MM.1S (cell line): ENCODE measurements around the gene PLXNA4.

Experiments used
- DNase-seq: peaks from one replicate; pipeline ENCODE4 v3.0.0-alpha.2; 2015
- H2AFZ ChIP-seq: fragments of 300-600 bp; sonication (generic); 2 replicates; pipeline ENCODE4 v1.6.0; 2016; ENCODE audit warnings: antibody characterized with exemption, low read length
- H3F3A ChIP-seq: fragments of 300-600 bp; sonication (generic); 2 replicates; pipeline ENCODE4 v1.6.1; 2016; ENCODE audit warnings: mild to moderate bottlenecking, antibody characterized with exemption, low read length, moderate library complexity, mixed read lengths; ENCODE audit not compliant: insufficient read depth
- H3K27ac ChIP-seq: fragments of 300-600 bp; sonication (generic); 2 replicates; pipeline ENCODE4 v1.5.1; 2016; ENCODE audit warnings: mild to moderate bottlenecking, low read length
- H3K27me3 ChIP-seq: fragments of 300-600 bp; sonication (generic); replicated peaks from 2 replicates; pipeline ENCODE4 v1.6.0; 2016; ENCODE audit warnings: low read length; ENCODE audit not compliant: insufficient read depth
- H3K36me3 ChIP-seq: fragments of 300-600 bp; sonication (generic); replicated peaks from 2 replicates; pipeline ENCODE4 v1.6.1; 2016; ENCODE audit warnings: mild to moderate bottlenecking, low read length, mixed read lengths; ENCODE audit not compliant: insufficient read depth
- H3K4me1 ChIP-seq: fragments of 300-600 bp; sonication (generic); 2 replicates; pipeline ENCODE4 v1.6.1; 2016; ENCODE audit warnings: low read length, mixed read lengths
- H3K4me2 ChIP-seq: fragments of 300-600 bp; sonication (generic); 2 replicates; pipeline ENCODE4 v1.6.0; 2016; ENCODE audit warnings: low read depth, low read length
- H3K4me3 ChIP-seq: fragments of 300-600 bp; sonication (generic); 2 replicates; pipeline ENCODE4 v1.5.1; 2016; ENCODE audit warnings: low read length, mixed read lengths
- H3K79me2 ChIP-seq: fragments of 300-600 bp; sonication (generic); 2 replicates; pipeline ENCODE4 v1.6.1; 2016; ENCODE audit warnings: mixed run types, low read length, mixed read lengths
- H3K9ac ChIP-seq: fragments of 300-600 bp; sonication (generic); 2 replicates; pipeline ENCODE4 v1.6.1; 2016; ENCODE audit warnings: low read length, mixed read lengths
- H3K9me2 ChIP-seq: fragments of 300-600 bp; sonication (generic); replicated peaks from 2 replicates; pipeline ENCODE4 v1.6.1; 2016; ENCODE audit warnings: mild to moderate bottlenecking, low read length, mixed read lengths; ENCODE audit not compliant: insufficient read depth
- H3K9me3 ChIP-seq: fragments of 300-600 bp; sonication (generic); replicated peaks from 2 replicates; pipeline ENCODE4 v1.6.1; 2016; ENCODE audit warnings: mild to moderate bottlenecking, low read length, mixed read lengths; ENCODE audit not compliant: insufficient read depth
- H4K20me1 ChIP-seq: fragments of 300-600 bp; sonication (generic); 2 replicates; pipeline ENCODE4 v1.6.1; 2016; ENCODE audit warnings: mild to moderate bottlenecking, low read length, moderate library complexity, mixed read lengths; ENCODE audit not compliant: insufficient read depth
- CTCF ChIP-seq: fragments of 300-600 bp; sonication (generic); IDR thresholded peaks from 2 replicates; pipeline ENCODE4 v1.5.1; 2016; ENCODE audit warnings: antibody characterized with exemption, low read length, mixed read lengths
- EZH2 ChIP-seq: fragments of 300-600 bp; sonication (generic); optimal IDR thresholded peaks from 2 replicates; pipeline ENCODE3; 2017; ENCODE audit warnings: low read depth, mild to moderate bottlenecking, antibody characterized with exemption, low read length, mixed read lengths
- EZH2phosphoT487 ChIP-seq: fragments of 300-600 bp; sonication (generic); IDR thresholded peaks from 2 replicates; pipeline ENCODE4 v1.6.1; 2018; ENCODE audit warnings: antibody characterized with exemption, low read length

The PLXNA4 gene

DNA sequence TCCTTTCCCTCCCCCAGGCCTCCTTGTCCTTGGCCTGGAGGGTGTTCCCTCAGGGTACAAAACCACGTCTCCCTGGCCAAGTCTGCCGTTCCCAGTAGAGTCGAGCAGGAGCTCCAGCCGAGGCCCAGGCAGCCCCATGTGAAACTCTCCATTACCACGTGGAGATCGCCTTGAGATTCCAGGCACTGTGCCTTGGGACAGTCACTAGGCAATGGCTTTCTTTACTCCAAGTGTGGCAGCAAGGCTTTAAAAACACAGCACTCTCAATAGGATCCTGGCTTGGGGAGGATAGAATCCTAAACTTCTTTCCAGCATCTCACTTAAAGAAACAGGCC is 57.5 kb downstream of the PLXNA4 start:
- Histone ChIP-seq H3K9ac (no peak overlapping the region), H3K27ac (no peak overlapping the region), H3K79me2 (no peaks in the 10 kb centered on the region), H3K9me2 (no peaks in the 10 kb centered on the region), H2AFZ (no peak overlapping the region), H3K4me3 (no peak overlapping the region), H3K4me2 (no peak overlapping the region), H4K20me1 (no peaks in the 10 kb centered on the region), H3K9me3 (no peaks in the 10 kb centered on the region), H3K27me3 (no peaks in the 10 kb centered on the region), H3F3A (no peaks in the 10 kb centered on the region), H3K4me1 (no peaks in the 10 kb centered on the region), H3K36me3 (no peaks in the 10 kb centered on the region)
- DNase-seq = no peak
- TF ChIP-seq EZH2phosphoT487 (no peak), CTCF (no peak), EZH2 (no peak)

DNA sequence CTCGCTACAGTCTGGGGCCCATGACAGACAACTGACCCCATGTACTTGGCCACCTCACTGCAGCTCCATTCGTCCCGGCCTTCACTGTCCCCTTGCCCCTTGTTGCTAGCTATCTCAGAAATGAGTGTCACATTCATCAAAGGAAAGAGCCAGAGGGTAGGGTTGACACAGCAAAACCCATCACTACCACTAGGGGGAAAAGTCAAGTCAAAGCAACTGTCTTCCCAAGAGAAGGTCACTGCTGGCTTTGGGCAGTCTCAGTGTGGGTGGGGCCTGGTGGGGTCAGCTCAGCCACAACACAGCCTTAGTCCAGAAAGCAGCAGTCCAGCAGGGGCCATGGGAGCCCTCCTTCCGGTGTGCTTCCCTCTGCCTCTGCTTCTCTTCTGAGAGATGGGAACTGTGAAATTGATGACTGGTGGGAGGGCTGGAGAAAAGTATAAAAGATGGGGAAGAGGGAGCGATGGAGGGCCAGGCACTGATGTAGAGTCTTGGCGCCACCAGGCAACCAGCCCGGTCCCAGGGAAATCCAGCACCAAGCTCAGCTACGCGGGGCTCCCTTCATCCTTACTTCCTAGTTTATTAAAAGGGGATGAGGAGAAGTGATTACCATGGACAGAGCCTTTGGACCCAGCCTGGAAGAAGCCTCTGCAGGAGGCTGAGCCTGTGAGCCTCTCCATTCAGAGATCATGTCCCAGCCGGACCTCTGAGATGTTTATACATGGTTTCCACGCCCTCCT is 58.0 kb downstream of the PLXNA4 start:
- no peak for DNase-seq
- no peaks in the 10 kb centered on the region for H4K20me1 ChIP-seq
- H3K27me3 ChIP-seq = no peaks in the 10 kb centered on the region

DNA sequence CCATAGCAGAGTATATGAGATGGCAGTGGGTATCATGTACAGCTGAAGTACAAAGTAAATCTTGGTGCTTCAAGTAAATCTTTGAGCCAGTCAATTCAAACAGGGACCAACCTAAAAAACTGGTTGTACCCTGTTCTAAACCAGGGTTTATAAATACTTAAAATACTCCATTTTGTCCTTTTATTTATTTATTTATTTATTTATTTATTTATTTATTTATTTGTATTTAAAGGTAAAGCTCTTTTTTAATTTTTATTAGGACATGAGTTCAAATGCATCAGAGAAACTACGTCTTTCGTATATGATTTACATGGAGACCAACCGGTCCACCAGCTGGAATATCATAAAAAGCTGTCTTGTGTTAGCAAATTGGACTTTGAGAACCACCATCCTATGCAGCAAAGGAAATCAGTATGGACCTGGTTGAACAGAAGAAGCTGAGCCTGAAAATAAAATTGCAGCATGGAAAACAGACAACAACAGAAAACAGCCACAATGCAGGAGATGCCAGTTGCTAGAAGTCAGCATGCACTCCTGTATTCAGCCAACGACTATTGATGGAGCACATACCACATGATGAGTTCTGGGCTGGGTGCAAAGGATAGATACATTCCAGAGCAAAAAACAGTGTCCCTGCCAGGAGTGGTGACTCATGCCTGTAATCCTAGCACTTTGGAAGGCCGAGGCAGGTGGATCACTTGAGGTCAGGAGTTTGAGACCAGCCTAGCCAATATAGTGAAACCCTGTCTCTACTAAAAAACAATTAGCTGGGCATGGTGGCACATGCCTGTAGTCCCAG is 60.0 kb downstream of the PLXNA4 start:
- no peaks in the 10 kb centered on the region for H3K9me3 ChIP-seq
- no peak overlapping the region for H3K27ac ChIP-seq
- H4K20me1 ChIP-seq = no peaks in the 10 kb centered on the region
- no peaks in the 10 kb centered on the region for H3K79me2 ChIP-seq
- no peaks in the 10 kb centered on the region for H3K36me3 ChIP-seq
- H3K4me3 ChIP-seq = no peak overlapping the region
- no peak for DNase-seq
- H3K4me1 ChIP-seq = peaks cover 10% of the 10 kb centered on the region
- H2AFZ ChIP-seq = no peak overlapping the region
- no peaks in the 10 kb centered on the region for H3K27me3 ChIP-seq
- H3K9me2 ChIP-seq = no peaks in the 10 kb centered on the region
- TF ChIP-seq CTCF = no peak
- TF ChIP-seq EZH2phosphoT487 = no peak
- TF ChIP-seq EZH2 = no peak
- no peaks in the 10 kb centered on the region for H3F3A ChIP-seq
- H3K4me2 ChIP-seq = no peak overlapping the region
- no peak overlapping the region for H3K9ac ChIP-seq

More for the DNA sequence above, 58.0 kb downstream of the PLXNA4 start:
- H3K9me2 ChIP-seq = no peaks in the 10 kb centered on the region
- H3K4me2 ChIP-seq = no peak overlapping the region
- no peaks in the 10 kb centered on the region for H3K79me2 ChIP-seq
- no peaks in the 10 kb centered on the region for H3K36me3 ChIP-seq
- no peaks in the 10 kb centered on the region for H3K4me1 ChIP-seq
- H3K9ac ChIP-seq = no peak overlapping the region
- no peak overlapping the region for H2AFZ ChIP-seq
- H3K9me3 ChIP-seq = no peaks in the 10 kb centered on the region
- H3F3A ChIP-seq = no peaks in the 10 kb centered on the region
- no peak overlapping the region for H3K4me3 ChIP-seq
- no peak for TF ChIP-seq EZH2phosphoT487
- peak; percentile 51 for TF ChIP-seq CTCF
- no peak overlapping the region for H3K27ac ChIP-seq
